ENCODE measurements around the gene SYT11. TPM values are rescaled to one million over a fixed set of nuclear protein-coding genes. Genes with fewer than 3 reads are reported as not detected.
"Not testable (repeated sequence)": the region's sequence is repeated elsewhere in the genome, so short reads cannot be mapped to it uniquely, and the experiment has no call there.

Gene SYT11
- total RNA-seq, 1 donor from 2014 or later: 419 TPM

GRCh38 chr1:155918660-155919059 is 59.3 kb downstream of the SYT11 start:
- Mint-ChIP-seq H3K4me1 (ENCODE audit: low read depth, unreplicated experiment) (no peaks in the 10 kb centered on the region), H3K36me3 (ENCODE audit: unreplicated experiment) (peaks cover 10% of the 10 kb centered on the region), H3K4me3 (ENCODE audit: unreplicated experiment) (no peak overlapping the region), H3K27ac (ENCODE audit: unreplicated experiment) (no peak overlapping the region), H3K9me3 (ENCODE audit: unreplicated experiment) (no peaks in the 10 kb centered on the region), H3K27me3 (ENCODE audit: unreplicated experiment) (no peaks in the 10 kb centered on the region)
- no peak for TF ChIP-seq CTCF (IDR thresholded peaks at IDR 0.05; ENCODE audit: partially characterized antibody, unreplicated experiment)
- no peak for DNase-seq

- H3K4me3 Mint-ChIP-seq (ENCODE audit: unreplicated experiment): no peak overlapping the region
- H3K27me3 Mint-ChIP-seq (ENCODE audit: unreplicated experiment): no peaks in the 10 kb centered on the region
- H3K4me1 Mint-ChIP-seq (ENCODE audit: low read depth, unreplicated experiment): no peaks in the 10 kb centered on the region
- no peak for DNase-seq
- H3K27ac Mint-ChIP-seq (ENCODE audit: unreplicated experiment): no peak overlapping the region
- no peaks in the 10 kb centered on the region for H3K9me3 Mint-ChIP-seq (ENCODE audit: unreplicated experiment)
- no peak for TF ChIP-seq CTCF (IDR thresholded peaks at IDR 0.05; ENCODE audit: partially characterized antibody, unreplicated experiment)
- H3K36me3 Mint-ChIP-seq (ENCODE audit: unreplicated experiment): peaks cover 10% of the 10 kb centered on the region
Observed at GRCh38 chr1:155919801-155920200, 60.4 kb downstream of the SYT11 start.

GRCh38 chr1:155920717-155921116 is 61.4 kb downstream of the SYT11 start:
- Mint-ChIP-seq H3K4me1 (ENCODE audit: low read depth, unreplicated experiment) (no peaks in the 10 kb centered on the region), H3K27ac (ENCODE audit: unreplicated experiment) (no peak overlapping the region), H3K4me3 (ENCODE audit: unreplicated experiment) (no peak overlapping the region), H3K36me3 (ENCODE audit: unreplicated experiment) (peaks cover 13% of the 10 kb centered on the region), H3K9me3 (ENCODE audit: unreplicated experiment) (no peaks in the 10 kb centered on the region), H3K27me3 (ENCODE audit: unreplicated experiment) (no peaks in the 10 kb centered on the region)
- no peak for TF ChIP-seq CTCF (IDR thresholded peaks at IDR 0.05; ENCODE audit: partially characterized antibody, unreplicated experiment)
- no peak for DNase-seq

GRCh38 chr1:155925506-155925905 is 66.1 kb downstream of the SYT11 start:
- TF ChIP-seq CTCF (IDR thresholded peaks at IDR 0.05; ENCODE audit: partially characterized antibody, unreplicated experiment): no peak
- DNase-seq: no peak
- Mint-ChIP-seq H3K36me3 (ENCODE audit: unreplicated experiment) (peaks cover 15% of the 10 kb centered on the region), H3K27ac (ENCODE audit: unreplicated experiment) (no peak overlapping the region), H3K9me3 (ENCODE audit: unreplicated experiment) (no peaks in the 10 kb centered on the region), H3K4me1 (ENCODE audit: low read depth, unreplicated experiment) (no peaks in the 10 kb centered on the region), H3K27me3 (ENCODE audit: unreplicated experiment) (no peaks in the 10 kb centered on the region), H3K4me3 (ENCODE audit: unreplicated experiment) (no peak overlapping the region)

- Mint-ChIP-seq H3K9me3 (ENCODE audit: unreplicated experiment) (peaks cover 1% of the 10 kb centered on the region), H3K4me1 (ENCODE audit: low read depth, unreplicated experiment) (no peaks in the 10 kb centered on the region), H3K27ac (ENCODE audit: unreplicated experiment) (no peak overlapping the region), H3K36me3 (ENCODE audit: unreplicated experiment) (peaks cover 5% of the 10 kb centered on the region), H3K27me3 (ENCODE audit: unreplicated experiment) (no peaks in the 10 kb centered on the region), H3K4me3 (ENCODE audit: unreplicated experiment) (no peak overlapping the region)
- no peak for DNase-seq
- TF ChIP-seq CTCF (IDR thresholded peaks at IDR 0.05; ENCODE audit: partially characterized antibody, unreplicated experiment): no peak
Observed at GRCh38 chr1:155929057-155929456, 69.7 kb downstream of the SYT11 start.

GRCh38 chr1:155930725-155931124 is 71.4 kb downstream of the SYT11 start:
- peak overlapping the region; percentile 59 for H3K4me3 Mint-ChIP-seq (ENCODE audit: unreplicated experiment)
- not testable (repeated sequence) for DNase-seq; H3K9me3 Mint-ChIP-seq (ENCODE audit: unreplicated experiment); H3K4me1 Mint-ChIP-seq (ENCODE audit: low read depth, unreplicated experiment); H3K27me3 Mint-ChIP-seq (ENCODE audit: unreplicated experiment); H3K36me3 Mint-ChIP-seq (ENCODE audit: unreplicated experiment); H3K27ac Mint-ChIP-seq (ENCODE audit: unreplicated experiment)

Measured in glutamatergic neuron (in vitro differentiated cells).